GM21619 (cell line): ENCODE data around the gene CDC42BPB.

Experiments used
- ATAC-seq: cut with Tn5 transposase; IDR thresholded peaks from one replicate; pipeline ENCODE4 v1.9.1; 2021; ENCODE audit not compliant: unreplicated experiment

The CDC42BPB gene

GRCh38 chr14:102944448-102945330 lies 112.7 kb downstream of the CDC42BPB start:
- ATAC-seq, result no peak

GRCh38 chr14:102943979-102944378 lies 113.4 kb downstream of the CDC42BPB start:
- ATAC-seq, result no peak

- no peak for ATAC-seq
Observed at GRCh38 chr14:102943454-102943853, 113.9 kb downstream of the CDC42BPB start.

GRCh38 chr14:102942069-102942468 lies 115.3 kb downstream of the CDC42BPB start:
- no peak for ATAC-seq

- ATAC-seq, result no peak
Observed at GRCh38 chr14:102941419-102942011, 115.8 kb downstream of the CDC42BPB start.

GRCh38 chr14:102940729-102941362 lies 116.5 kb downstream of the CDC42BPB start:
- ATAC-seq, result no peak

- no peak for ATAC-seq
Observed at GRCh38 chr14:102939820-102940561, 117.4 kb downstream of the CDC42BPB start.

- no peak for ATAC-seq
Observed at GRCh38 chr14:102939329-102939728, 118.0 kb downstream of the CDC42BPB start.

GRCh38 chr14:102938191-102938590 lies 119.2 kb downstream of the CDC42BPB start:
- ATAC-seq, result no peak

- no peak for ATAC-seq
Observed at GRCh38 chr14:102937331-102938175, 119.8 kb downstream of the CDC42BPB start.

- ATAC-seq, result no peak
Observed at GRCh38 chr14:102935756-102936155, 121.6 kb downstream of the CDC42BPB start.

- no peak for ATAC-seq
Observed at GRCh38 chr14:102933618-102934231, 123.6 kb downstream of the CDC42BPB start.

- no peak for ATAC-seq
Observed at GRCh38 chr14:102932484-102933248, 124.7 kb downstream of the CDC42BPB start.

- no peak for ATAC-seq
Observed at GRCh38 chr14:102931580-102932285, 125.6 kb downstream of the CDC42BPB start.

- no peak for ATAC-seq
Observed at GRCh38 chr14:102930753-102931579, 126.4 kb downstream of the CDC42BPB start.

GRCh38 chr14:102930138-102930752 lies 127.1 kb downstream of the CDC42BPB start:
- no peak for ATAC-seq
